Measurements from ENCODE around the gene ANKH.

The ANKH gene

GRCh38 chr5:14678773-14679334, 192.7 kb downstream of the ANKH start:
- DNase-seq: no peak

GRCh38 chr5:14676320-14676719, 195.3 kb downstream of the ANKH start:
- DNase-seq: no peak

- DNase-seq: no peak
Observed at GRCh38 chr5:14675865-14676300, 195.7 kb downstream of the ANKH start.

- no peak for DNase-seq
Observed at GRCh38 chr5:14674983-14675854, 196.4 kb downstream of the ANKH start.

GRCh38 chr5:14673443-14673842, 198.1 kb downstream of the ANKH start:
- no peak for DNase-seq

- no peak for DNase-seq
Observed at GRCh38 chr5:14672484-14673394, 198.8 kb downstream of the ANKH start.

GRCh38 chr5:14672082-14672481, 199.5 kb downstream of the ANKH start:
- DNase-seq: no peak

- DNase-seq: no peak
Observed at GRCh38 chr5:14671414-14671813, 200.2 kb downstream of the ANKH start.

GRCh38 chr5:14669975-14670374, 201.6 kb downstream of the ANKH start:
- no peak for DNase-seq

GRCh38 chr5:14669415-14669814, 202.2 kb downstream of the ANKH start:
- no peak for DNase-seq

- DNase-seq: no peak
Observed at GRCh38 chr5:14668181-14668591, 203.4 kb downstream of the ANKH start.

- DNase-seq: no peak
Observed at GRCh38 chr5:14667770-14668169, 203.8 kb downstream of the ANKH start.

GRCh38 chr5:14667290-14667689, 204.3 kb downstream of the ANKH start:
- DNase-seq: no peak

GRCh38 chr5:14666357-14666756, 205.2 kb downstream of the ANKH start:
- no peak for DNase-seq

- DNase-seq: peak; percentile 47
Observed at GRCh38 chr5:14665949-14666348, 205.6 kb downstream of the ANKH start.

- DNase-seq: no peak
Observed at GRCh38 chr5:14665101-14665822, 206.3 kb downstream of the ANKH start.

GRCh38 chr5:14664270-14665100, 207.1 kb downstream of the ANKH start, which contains the start of gene OTULIN:
TSS of gene OTULIN (plus strand) at chr5:14664718. CDS start at chr5:14664826, 108 bp downstream.
- DNase-seq: peak; percentile 68

GRCh38 chr5:14663734-14664269, 207.8 kb downstream of the ANKH start:
- no peak for DNase-seq

- DNase-seq: no peak
Observed at GRCh38 chr5:14662721-14663260, 208.8 kb downstream of the ANKH start.

- no peak for DNase-seq
Observed at GRCh38 chr5:14660833-14661232, 210.7 kb downstream of the ANKH start.

All from effector CD4-positive, alpha-beta T cell (primary cell).